Type B pancreatic cell (in vitro differentiated cells): Measurements from ENCODE around the gene REV3L. TPM values are rescaled to one million over a fixed set of nuclear protein-coding genes. Genes with fewer than 3 reads are reported as not detected.

Experiments
- DNase-seq: peaks from one replicate; pipeline ENCODE4 v3.0.0; 2021; ENCODE audit warnings: mixed read lengths; ENCODE audit not compliant: unreplicated experiment; ENCODE audit errors: extremely low spot score
- H3K27ac Mint-ChIP-seq: 2 replicates; pipeline ENCODE4 v1.8.0; 2021; ENCODE audit warnings: mild to moderate bottlenecking, mixed read lengths
- H3K27me3 Mint-ChIP-seq: 2 replicates; pipeline ENCODE4 v1.8.0; 2021; ENCODE audit warnings: mixed read lengths
- H3K36me3 Mint-ChIP-seq: 2 replicates; pipeline ENCODE4 v1.8.0; 2021; ENCODE audit warnings: mixed read lengths
- H3K4me1 Mint-ChIP-seq: one replicate; pipeline ENCODE4 v1.8.0; 2021; ENCODE audit warnings: mixed read lengths; ENCODE audit not compliant: unreplicated experiment
- H3K4me3 Mint-ChIP-seq: 2 replicates; pipeline ENCODE4 v1.8.0; 2021; ENCODE audit warnings: mild to moderate bottlenecking, mixed read lengths
- H3K9me3 Mint-ChIP-seq: 2 replicates; pipeline ENCODE4 v1.8.0; 2021; ENCODE audit warnings: mixed read lengths
- CTCF ChIP-seq: fragments of 200-600 bp; sonication (generic); conservative IDR thresholded peaks from 2 replicates; pipeline ENCODE4 v1.5.0; 2021; ENCODE audit warnings: antibody characterized with exemption, mild to moderate bottlenecking
- total RNA-seq: library from RNA; stranded (reverse); gene quantifications from 2 replicates; pipeline ENCODE4 v1.2.1, GENCODE V29; 2021; ENCODE audit warnings: low replicate concordance

The REV3L gene
- total RNA-seq, 1 donor from 2014 or later: 34.4 TPM

- H3K4me1 Mint-ChIP-seq: no peaks in the 10 kb centered on the region
- no peaks in the 10 kb centered on the region for H3K27me3 Mint-ChIP-seq
- H3K4me3 Mint-ChIP-seq: no peak overlapping the region
- peaks cover 20% of the 10 kb centered on the region for H3K36me3 Mint-ChIP-seq
- no peaks in the 10 kb centered on the region for H3K9me3 Mint-ChIP-seq
- no peak overlapping the region for H3K27ac Mint-ChIP-seq
- TF ChIP-seq CTCF: no peak
- DNase-seq: no peak
Observed at GRCh38 chr6:111342913-111343312, 140.1 kb downstream of the REV3L start.

GRCh38 chr6:111339294-111339693, 143.7 kb downstream of the REV3L start:
- no peak for TF ChIP-seq CTCF

GRCh38 chr6:111338843-111339242, 144.2 kb downstream of the REV3L start:
- Mint-ChIP-seq H3K27me3 (no peaks in the 10 kb centered on the region), H3K27ac (no peak overlapping the region), H3K4me3 (no peak overlapping the region), H3K9me3 (no peaks in the 10 kb centered on the region), H3K4me1 (no peaks in the 10 kb centered on the region), H3K36me3 (peaks cover 21% of the 10 kb centered on the region)
- DNase-seq: no peak
- no peak for TF ChIP-seq CTCF

More at GRCh38 chr6:111339294-111339693, 143.7 kb downstream of the REV3L start:
- Mint-ChIP-seq H3K27me3 (no peaks in the 10 kb centered on the region), H3K4me3 (no peak overlapping the region), H3K27ac (no peak overlapping the region), H3K9me3 (no peaks in the 10 kb centered on the region), H3K4me1 (no peaks in the 10 kb centered on the region), H3K36me3 (peaks cover 21% of the 10 kb centered on the region)
- no peak for DNase-seq

GRCh38 chr6:111337829-111338236, 145.2 kb downstream of the REV3L start:
- H3K9me3 Mint-ChIP-seq: no peaks in the 10 kb centered on the region
- no peak for DNase-seq
- TF ChIP-seq CTCF: no peak
- H3K4me3 Mint-ChIP-seq: no peak overlapping the region
- peak overlapping the region; percentile 45 for H3K27ac Mint-ChIP-seq
- H3K36me3 Mint-ChIP-seq: peaks cover 26% of the 10 kb centered on the region
- no peaks in the 10 kb centered on the region for H3K27me3 Mint-ChIP-seq
- H3K4me1 Mint-ChIP-seq: no peaks in the 10 kb centered on the region

- H3K27me3 Mint-ChIP-seq: no peaks in the 10 kb centered on the region
- H3K4me3 Mint-ChIP-seq: no peak overlapping the region
- peaks cover 41% of the 10 kb centered on the region for H3K36me3 Mint-ChIP-seq
- no peaks in the 10 kb centered on the region for H3K9me3 Mint-ChIP-seq
- no peak overlapping the region for H3K27ac Mint-ChIP-seq
- no peak for TF ChIP-seq CTCF
- H3K4me1 Mint-ChIP-seq: no peaks in the 10 kb centered on the region
- no peak for DNase-seq
Observed at GRCh38 chr6:111329882-111330633, 153.0 kb downstream of the REV3L start.
